HEK293 (cell line): ENCODE data around the gene SH3BP2.

Experiments used
- HOXA7 ChIP-seq: sonication (generic); formaldehyde crosslinking; IDR thresholded peaks from 2 replicates; pipeline ENCODE4 v1.8.1; 2022; ENCODE audit warnings: missing genetic modification reagents, borderline replicate concordance
- KLF1 ChIP-seq: fragments of 450-650 bp; formaldehyde crosslinking; IDR thresholded peaks from 2 replicates; pipeline ENCODE4 v1.5.1; 2016; ENCODE audit warnings: missing biosample characterization, missing genetic modification characterization
- PRDM1 ChIP-seq: fragments of 450-650 bp; formaldehyde crosslinking; IDR thresholded peaks from 2 replicates; pipeline ENCODE4; 2016; ENCODE audit warnings: missing biosample characterization, missing genetic modification characterization
- REPIN1 ChIP-seq: fragments of 450-650 bp; formaldehyde crosslinking; IDR thresholded peaks from 2 replicates; pipeline ENCODE4 v1.5.1; 2017; ENCODE audit warnings: missing biosample characterization, missing genetic modification characterization, low read depth
- SP2 ChIP-seq: fragments of 450-650 bp; formaldehyde crosslinking; IDR thresholded peaks from 2 replicates; pipeline ENCODE4 v1.5.1; 2016; ENCODE audit warnings: missing biosample characterization, missing genetic modification characterization
- ZBTB20 ChIP-seq: fragments of 450-650 bp; formaldehyde crosslinking; IDR thresholded peaks from 2 replicates; pipeline ENCODE4 v1.5.1; 2016; ENCODE audit warnings: missing biosample characterization, missing genetic modification characterization
- ZFP69B ChIP-seq: fragments of 450-650 bp; formaldehyde crosslinking; IDR thresholded peaks from 2 replicates; pipeline ENCODE4 v1.5.1; 2016; ENCODE audit warnings: missing biosample characterization, missing genetic modification characterization
- ZIC2 ChIP-seq: fragments of 450-650 bp; formaldehyde crosslinking; IDR thresholded peaks from 2 replicates; pipeline ENCODE4 v1.5.1; 2016; ENCODE audit warnings: missing biosample characterization, missing genetic modification characterization
- ZNF10 ChIP-seq: fragments of 450-650 bp; formaldehyde crosslinking; IDR thresholded peaks from 2 replicates; pipeline ENCODE4 v1.5.1; 2017; ENCODE audit warnings: missing biosample characterization, missing genetic modification characterization
- ZNF155 ChIP-seq: fragments of 450-650 bp; formaldehyde crosslinking; IDR thresholded peaks from 2 replicates; pipeline ENCODE4 v1.5.1; 2016; ENCODE audit warnings: missing biosample characterization, missing genetic modification characterization
- ZNF184 ChIP-seq: fragments of 450-650 bp; IDR thresholded peaks from 2 replicates; pipeline ENCODE4 v1.5.1; 2018; ENCODE audit warnings: missing biosample characterization, mild to moderate bottlenecking, missing genetic modification characterization
- ZNF324 ChIP-seq: fragments of 450-650 bp; formaldehyde crosslinking; IDR thresholded peaks from 2 replicates; pipeline ENCODE4 v1.5.1; 2016; ENCODE audit warnings: missing biosample characterization, missing genetic modification characterization
- ZNF335 ChIP-seq: fragments of 450-650 bp; formaldehyde crosslinking; conservative IDR thresholded peaks from 2 replicates; pipeline ENCODE4 v1.5.1; 2016; ENCODE audit warnings: missing biosample characterization, missing genetic modification characterization
- ZNF433 ChIP-seq: fragments of 450-650 bp; formaldehyde crosslinking; IDR thresholded peaks from 2 replicates; pipeline ENCODE4 v1.5.1; 2016; ENCODE audit warnings: missing biosample characterization, missing genetic modification characterization, low read depth
- ZNF473 ChIP-seq: fragments of 450-650 bp; formaldehyde crosslinking; IDR thresholded peaks from 2 replicates; pipeline ENCODE4 v1.5.1; 2017; ENCODE audit warnings: missing biosample characterization, missing genetic modification characterization
- ZNF530 ChIP-seq: fragments of 450-650 bp; formaldehyde crosslinking; IDR thresholded peaks from 2 replicates; pipeline ENCODE4 v1.5.1; 2016; ENCODE audit warnings: low read depth, missing biosample characterization, missing genetic modification characterization
- ZNF561 ChIP-seq: fragments of 450-650 bp; IDR thresholded peaks from 2 replicates; pipeline ENCODE4 v1.5.1; 2018; ENCODE audit warnings: missing biosample characterization, missing genetic modification characterization, borderline replicate concordance
- ZNF626 ChIP-seq: fragments of 450-650 bp; sonication (Bioruptor Pico); formaldehyde crosslinking; IDR thresholded peaks from 2 replicates; pipeline ENCODE4 v1.5.1; 2018; ENCODE audit warnings: missing biosample characterization, missing genetic modification characterization, inconsistent platforms
- ZNF677 ChIP-seq: fragments of 450-650 bp; IDR thresholded peaks from 2 replicates; pipeline ENCODE4 v1.5.0; 2018; ENCODE audit warnings: missing biosample characterization, mild to moderate bottlenecking, missing genetic modification characterization, moderate library complexity
- TF ChIP-seq, protein P1 (sequence below): fragments of 450-650 bp; formaldehyde crosslinking; IDR thresholded peaks from 2 replicates; pipeline ENCODE4 v1.5.1; 2016; ENCODE audit warnings: missing biosample characterization, missing genetic modification characterization
- TF ChIP-seq, protein P2 (sequence below): fragments of 450-650 bp; formaldehyde crosslinking; IDR thresholded peaks from 2 replicates; pipeline ENCODE4 v1.5.1; 2016; ENCODE audit warnings: missing biosample characterization, missing genetic modification characterization
- TF ChIP-seq, protein P3 (sequence below): fragments of 450-650 bp; formaldehyde crosslinking; IDR thresholded peaks from 2 replicates; pipeline ENCODE4 v1.5.1; 2017; ENCODE audit warnings: missing biosample characterization, mild to moderate bottlenecking, missing genetic modification characterization, moderate library complexity
- TF ChIP-seq, protein P4 (sequence below): fragments of 450-650 bp; IDR thresholded peaks from 2 replicates; pipeline ENCODE4 v1.5.1; 2018; ENCODE audit warnings: missing biosample characterization, missing genetic modification characterization
- TF ChIP-seq, protein P5 (sequence below): fragments of 450-650 bp; formaldehyde crosslinking; IDR thresholded peaks from 2 replicates; pipeline ENCODE4 v1.5.1; 2016; ENCODE audit warnings: missing biosample characterization, missing genetic modification characterization
- TF ChIP-seq, protein P6 (sequence below): fragments of 450-650 bp; formaldehyde crosslinking; IDR thresholded peaks from 2 replicates; pipeline ENCODE4 v1.5.1; 2016; ENCODE audit warnings: missing biosample characterization, missing genetic modification characterization
- TF ChIP-seq, protein P7 (sequence below): fragments of 450-650 bp; IDR thresholded peaks from 2 replicates; pipeline ENCODE4 v1.5.1; 2018; ENCODE audit warnings: missing biosample characterization, mild to moderate bottlenecking, missing genetic modification characterization

The SH3BP2 gene

DNA sequence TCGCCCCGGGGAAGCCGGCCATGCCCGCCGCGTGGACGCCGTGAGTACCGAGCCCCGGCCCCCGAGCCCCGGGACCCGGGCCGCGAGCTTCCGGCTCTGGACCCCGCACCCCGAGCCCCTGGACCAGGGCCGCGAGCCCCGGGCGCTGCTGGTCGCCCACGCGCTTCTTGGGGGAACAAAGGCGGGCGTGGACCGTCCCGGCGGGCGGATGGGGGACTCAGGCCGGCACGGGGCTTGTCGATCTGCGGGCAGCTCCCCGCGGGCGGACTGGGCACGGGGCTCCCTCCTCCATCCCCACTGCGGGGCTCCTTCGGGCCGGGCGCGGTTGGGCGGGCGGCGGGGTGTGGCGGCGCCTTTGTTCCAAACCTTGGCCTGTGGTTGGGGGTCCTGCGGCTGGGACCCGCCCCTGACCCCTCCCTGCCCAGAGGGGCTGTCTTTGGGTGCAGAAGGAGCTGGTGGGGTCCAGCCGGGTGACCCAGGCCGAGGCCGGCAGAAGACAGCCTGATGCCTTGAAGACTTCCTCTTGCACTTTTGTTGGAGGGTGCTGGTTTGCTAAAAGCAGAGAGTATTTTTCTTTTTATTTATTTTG, 25.6 kb downstream of the SH3BP2 start (continued):
- peak; percentile 84 for TF ChIP-seq KLF1 (tag by site-specific recombination)
- TF ChIP-seq, protein P1, sequence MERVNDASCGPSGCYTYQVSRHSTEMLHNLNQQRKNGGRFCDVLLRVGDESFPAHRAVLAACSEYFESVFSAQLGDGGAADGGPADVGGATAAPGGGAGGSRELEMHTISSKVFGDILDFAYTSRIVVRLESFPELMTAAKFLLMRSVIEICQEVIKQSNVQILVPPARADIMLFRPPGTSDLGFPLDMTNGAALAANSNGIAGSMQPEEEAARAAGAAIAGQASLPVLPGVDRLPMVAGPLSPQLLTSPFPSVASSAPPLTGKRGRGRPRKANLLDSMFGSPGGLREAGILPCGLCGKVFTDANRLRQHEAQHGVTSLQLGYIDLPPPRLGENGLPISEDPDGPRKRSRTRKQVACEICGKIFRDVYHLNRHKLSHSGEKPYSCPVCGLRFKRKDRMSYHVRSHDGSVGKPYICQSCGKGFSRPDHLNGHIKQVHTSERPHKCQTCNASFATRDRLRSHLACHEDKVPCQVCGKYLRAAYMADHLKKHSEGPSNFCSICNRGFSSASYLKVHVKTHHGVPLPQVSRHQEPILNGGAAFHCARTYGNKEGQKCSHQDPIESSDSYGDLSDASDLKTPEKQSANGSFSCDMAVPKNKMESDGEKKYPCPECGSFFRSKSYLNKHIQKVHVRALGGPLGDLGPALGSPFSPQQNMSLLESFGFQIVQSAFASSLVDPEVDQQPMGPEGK (tag by site-specific recombination), result 0 out of 2 replicates have a peak, but pooled peaks have one; percentile 12
- TF ChIP-seq, protein P2, sequence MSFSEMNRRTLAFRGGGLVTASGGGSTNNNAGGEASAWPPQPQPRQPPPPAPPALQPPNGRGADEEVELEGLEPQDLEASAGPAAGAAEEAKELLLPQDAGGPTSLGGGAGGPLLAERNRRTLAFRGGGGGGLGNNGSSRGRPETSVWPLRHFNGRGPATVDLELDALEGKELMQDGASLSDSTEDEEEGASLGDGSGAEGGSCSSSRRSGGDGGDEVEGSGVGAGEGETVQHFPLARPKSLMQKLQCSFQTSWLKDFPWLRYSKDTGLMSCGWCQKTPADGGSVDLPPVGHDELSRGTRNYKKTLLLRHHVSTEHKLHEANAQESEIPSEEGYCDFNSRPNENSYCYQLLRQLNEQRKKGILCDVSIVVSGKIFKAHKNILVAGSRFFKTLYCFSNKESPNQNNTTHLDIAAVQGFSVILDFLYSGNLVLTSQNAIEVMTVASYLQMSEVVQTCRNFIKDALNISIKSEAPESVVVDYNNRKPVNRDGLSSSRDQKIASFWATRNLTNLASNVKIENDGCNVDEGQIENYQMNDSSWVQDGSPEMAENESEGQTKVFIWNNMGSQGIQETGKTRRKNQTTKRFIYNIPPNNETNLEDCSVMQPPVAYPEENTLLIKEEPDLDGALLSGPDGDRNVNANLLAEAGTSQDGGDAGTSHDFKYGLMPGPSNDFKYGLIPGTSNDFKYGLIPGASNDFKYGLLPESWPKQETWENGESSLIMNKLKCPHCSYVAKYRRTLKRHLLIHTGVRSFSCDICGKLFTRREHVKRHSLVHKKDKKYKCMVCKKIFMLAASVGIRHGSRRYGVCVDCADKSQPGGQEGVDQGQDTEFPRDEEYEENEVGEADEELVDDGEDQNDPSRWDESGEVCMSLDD (tag by site-specific recombination), result no peak
- TF ChIP-seq ZNF10 (tag by site-specific recombination), result no peak
- TF ChIP-seq, protein P3, sequence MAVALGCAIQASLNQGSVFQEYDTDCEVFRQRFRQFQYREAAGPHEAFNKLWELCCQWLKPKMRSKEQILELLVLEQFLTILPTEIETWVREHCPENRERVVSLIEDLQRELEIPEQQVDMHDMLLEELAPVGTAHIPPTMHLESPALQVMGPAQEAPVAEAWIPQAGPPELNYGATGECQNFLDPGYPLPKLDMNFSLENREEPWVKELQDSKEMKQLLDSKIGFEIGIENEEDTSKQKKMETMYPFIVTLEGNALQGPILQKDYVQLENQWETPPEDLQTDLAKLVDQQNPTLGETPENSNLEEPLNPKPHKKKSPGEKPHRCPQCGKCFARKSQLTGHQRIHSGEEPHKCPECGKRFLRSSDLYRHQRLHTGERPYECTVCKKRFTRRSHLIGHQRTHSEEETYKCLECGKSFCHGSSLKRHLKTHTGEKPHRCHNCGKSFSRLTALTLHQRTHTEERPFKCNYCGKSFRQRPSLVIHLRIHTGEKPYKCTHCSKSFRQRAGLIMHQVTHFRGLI (tag by site-specific recombination), result peak; percentile 76
- TF ChIP-seq ZNF324 (tag by site-specific recombination), result no peak
- TF ChIP-seq, protein P4, sequence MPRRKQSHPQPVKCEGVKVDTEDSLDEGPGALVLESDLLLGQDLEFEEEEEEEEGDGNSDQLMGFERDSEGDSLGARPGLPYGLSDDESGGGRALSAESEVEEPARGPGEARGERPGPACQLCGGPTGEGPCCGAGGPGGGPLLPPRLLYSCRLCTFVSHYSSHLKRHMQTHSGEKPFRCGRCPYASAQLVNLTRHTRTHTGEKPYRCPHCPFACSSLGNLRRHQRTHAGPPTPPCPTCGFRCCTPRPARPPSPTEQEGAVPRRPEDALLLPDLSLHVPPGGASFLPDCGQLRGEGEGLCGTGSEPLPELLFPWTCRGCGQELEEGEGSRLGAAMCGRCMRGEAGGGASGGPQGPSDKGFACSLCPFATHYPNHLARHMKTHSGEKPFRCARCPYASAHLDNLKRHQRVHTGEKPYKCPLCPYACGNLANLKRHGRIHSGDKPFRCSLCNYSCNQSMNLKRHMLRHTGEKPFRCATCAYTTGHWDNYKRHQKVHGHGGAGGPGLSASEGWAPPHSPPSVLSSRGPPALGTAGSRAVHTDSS, result no peak
- TF ChIP-seq SP2, result peak; percentile 60
- TF ChIP-seq ZNF155 (tag by site-specific recombination), result no peak
- TF ChIP-seq, protein P5, sequence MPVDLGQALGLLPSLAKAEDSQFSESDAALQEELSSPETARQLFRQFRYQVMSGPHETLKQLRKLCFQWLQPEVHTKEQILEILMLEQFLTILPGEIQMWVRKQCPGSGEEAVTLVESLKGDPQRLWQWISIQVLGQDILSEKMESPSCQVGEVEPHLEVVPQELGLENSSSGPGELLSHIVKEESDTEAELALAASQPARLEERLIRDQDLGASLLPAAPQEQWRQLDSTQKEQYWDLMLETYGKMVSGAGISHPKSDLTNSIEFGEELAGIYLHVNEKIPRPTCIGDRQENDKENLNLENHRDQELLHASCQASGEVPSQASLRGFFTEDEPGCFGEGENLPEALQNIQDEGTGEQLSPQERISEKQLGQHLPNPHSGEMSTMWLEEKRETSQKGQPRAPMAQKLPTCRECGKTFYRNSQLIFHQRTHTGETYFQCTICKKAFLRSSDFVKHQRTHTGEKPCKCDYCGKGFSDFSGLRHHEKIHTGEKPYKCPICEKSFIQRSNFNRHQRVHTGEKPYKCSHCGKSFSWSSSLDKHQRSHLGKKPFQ (tag by site-specific recombination), result no peak
- TF ChIP-seq ZNF433 (tag by site-specific recombination), result no peak
- no peak for TF ChIP-seq ZNF473 (tag by site-specific recombination)
- TF ChIP-seq REPIN1 (tag by site-specific recombination), result no peak
- peak; percentile 63 for TF ChIP-seq ZNF335 (tag by site-specific recombination)
- no peak for TF ChIP-seq ZNF561 (tag by site-specific recombination)
- TF ChIP-seq, protein P6, sequence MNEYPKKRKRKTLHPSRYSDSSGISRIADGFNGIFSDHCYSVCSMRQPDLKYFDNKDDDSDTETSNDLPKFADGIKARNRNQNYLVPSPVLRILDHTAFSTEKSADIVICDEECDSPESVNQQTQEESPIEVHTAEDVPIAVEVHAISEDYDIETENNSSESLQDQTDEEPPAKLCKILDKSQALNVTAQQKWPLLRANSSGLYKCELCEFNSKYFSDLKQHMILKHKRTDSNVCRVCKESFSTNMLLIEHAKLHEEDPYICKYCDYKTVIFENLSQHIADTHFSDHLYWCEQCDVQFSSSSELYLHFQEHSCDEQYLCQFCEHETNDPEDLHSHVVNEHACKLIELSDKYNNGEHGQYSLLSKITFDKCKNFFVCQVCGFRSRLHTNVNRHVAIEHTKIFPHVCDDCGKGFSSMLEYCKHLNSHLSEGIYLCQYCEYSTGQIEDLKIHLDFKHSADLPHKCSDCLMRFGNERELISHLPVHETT (tag by site-specific recombination), result no peak
- TF ChIP-seq ZIC2, result peak; percentile 20; the same call in 1 of the 2 replicates
- TF ChIP-seq ZNF530 (tag by site-specific recombination), result no peak
- no peak for TF ChIP-seq ZNF184 (tag by site-specific recombination)
- peak; percentile 81 for TF ChIP-seq ZBTB20 (tag by site-specific recombination)
- TF ChIP-seq ZNF677, result no peak
- no peak for TF ChIP-seq PRDM1
- TF ChIP-seq ZFP69B (tag by site-specific recombination), result no peak
- TF ChIP-seq, protein P7, sequence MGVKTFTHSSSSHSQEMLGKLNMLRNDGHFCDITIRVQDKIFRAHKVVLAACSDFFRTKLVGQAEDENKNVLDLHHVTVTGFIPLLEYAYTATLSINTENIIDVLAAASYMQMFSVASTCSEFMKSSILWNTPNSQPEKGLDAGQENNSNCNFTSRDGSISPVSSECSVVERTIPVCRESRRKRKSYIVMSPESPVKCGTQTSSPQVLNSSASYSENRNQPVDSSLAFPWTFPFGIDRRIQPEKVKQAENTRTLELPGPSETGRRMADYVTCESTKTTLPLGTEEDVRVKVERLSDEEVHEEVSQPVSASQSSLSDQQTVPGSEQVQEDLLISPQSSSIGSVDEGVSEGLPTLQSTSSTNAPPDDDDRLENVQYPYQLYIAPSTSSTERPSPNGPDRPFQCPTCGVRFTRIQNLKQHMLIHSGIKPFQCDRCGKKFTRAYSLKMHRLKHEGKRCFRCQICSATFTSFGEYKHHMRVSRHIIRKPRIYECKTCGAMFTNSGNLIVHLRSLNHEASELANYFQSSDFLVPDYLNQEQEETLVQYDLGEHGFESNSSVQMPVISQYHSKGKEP (tag by site-specific recombination), result no peak
- TF ChIP-seq HOXA7 (CRISPR knock-in tag), result no peak
- no peak for TF ChIP-seq ZNF626 (tag by site-specific recombination)
